NCI-H1048 (cell line): ENCODE data around the gene TBC1D10A.

Experiments
- DNase-seq: peaks from one replicate; lab custom pipeline; 2025; lab: John Stamatoyannopoulos, UW

TBC1D10A gene

DNA sequence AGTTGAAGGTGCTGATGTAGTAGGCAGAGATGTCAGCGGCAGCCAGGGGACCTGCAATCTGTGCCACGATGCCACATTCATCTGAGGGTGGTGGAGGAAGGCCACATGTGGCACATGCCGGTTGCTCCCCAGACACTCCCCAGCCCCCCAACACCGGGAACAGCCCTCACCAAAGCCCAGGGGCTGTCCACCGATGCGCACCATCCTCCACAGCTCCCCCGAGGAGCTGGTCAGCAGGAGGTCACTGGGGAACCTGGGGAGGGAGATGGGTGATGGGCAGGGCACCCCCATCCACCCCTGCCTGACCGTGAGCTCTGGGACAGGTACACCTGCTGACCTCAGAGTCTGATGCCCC lies 40.9 kb downstream of the TBC1D10A start:
- no peak for DNase-seq

DNA sequence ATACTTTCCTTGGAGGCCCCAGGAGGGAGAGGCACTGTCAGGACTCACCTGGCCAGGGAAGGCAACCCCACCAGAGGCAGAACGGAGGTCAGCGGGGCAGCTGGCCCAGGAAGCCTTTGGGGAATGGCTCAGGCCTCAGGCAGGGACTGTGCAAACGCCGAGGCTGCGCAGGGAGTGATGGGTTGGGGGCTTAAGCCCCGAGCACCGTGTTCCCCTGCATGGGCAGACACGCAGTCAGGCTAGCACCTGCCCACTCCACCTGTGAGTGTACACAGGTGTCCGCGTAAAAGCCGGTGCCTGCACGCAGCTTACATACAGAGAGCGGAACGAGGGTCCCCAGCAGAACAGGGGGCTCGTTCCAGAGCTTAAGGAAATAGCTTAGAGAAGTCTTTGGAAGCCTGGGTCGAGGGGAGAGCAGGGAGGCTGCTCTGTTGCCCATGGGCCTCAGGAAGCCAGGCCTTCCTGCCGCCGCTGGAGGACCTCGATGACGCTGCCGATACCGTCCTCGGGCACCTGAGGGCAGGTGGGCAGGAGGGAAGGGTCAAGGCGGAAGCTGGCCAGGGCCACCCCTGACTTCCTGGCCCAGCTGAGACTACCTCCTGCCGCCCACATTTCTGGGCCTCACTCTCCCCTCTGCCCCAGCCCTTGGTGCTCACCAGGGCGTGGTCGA lies 41.4 kb downstream of the TBC1D10A start:
- no peak for DNase-seq

DNA sequence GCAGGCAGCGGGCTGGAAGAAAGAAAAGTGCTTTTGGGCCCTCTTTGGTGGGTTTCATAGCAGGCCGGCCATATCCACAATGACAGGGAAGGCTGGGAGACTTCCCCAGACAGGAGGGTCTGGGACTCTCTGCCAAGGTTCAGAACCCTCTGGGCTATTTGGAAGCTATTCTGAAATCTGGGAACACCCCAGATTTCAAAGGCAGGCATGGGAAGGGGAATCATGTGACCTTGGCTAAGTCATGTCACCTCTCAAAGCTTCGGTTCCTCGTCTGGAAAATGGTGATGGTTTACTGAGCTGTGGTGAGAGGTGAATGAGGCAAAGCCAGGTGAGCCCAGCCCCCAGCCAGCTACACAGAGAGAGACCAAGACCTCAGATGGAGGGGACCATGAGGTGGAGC lies 42.1 kb downstream of the TBC1D10A start:
- DNase-seq = no peak

DNA sequence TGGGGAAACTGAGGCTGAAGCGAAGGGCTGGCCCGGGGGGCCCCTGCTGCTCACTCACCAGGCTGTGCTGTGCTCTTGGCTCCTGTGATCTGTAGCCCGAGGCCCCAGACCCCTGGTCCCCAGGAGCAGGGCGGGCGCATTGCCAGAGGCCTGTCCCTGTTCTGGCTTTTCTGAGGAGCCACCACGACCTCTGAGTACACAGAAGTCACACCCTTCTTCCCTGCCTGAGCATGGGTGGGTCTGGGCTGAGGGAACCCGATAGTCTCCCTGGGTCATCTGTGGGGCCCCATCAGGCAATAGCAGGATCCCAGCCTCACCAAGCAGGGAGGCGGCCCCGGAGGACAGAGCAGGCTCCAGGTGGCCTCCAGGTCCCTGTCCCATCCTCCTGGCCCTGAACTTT lies 42.6 kb downstream of the TBC1D10A start:
- DNase-seq = no peak

- no peak for DNase-seq
Observed at GRCh38 chr22:30283342-30283741, 43.4 kb downstream of the TBC1D10A start.

- DNase-seq = no peak
Observed at GRCh38 chr22:30282616-30283046, 44.1 kb downstream of the TBC1D10A start.

GRCh38 chr22:30280505-30280904 lies 46.2 kb downstream of the TBC1D10A start:
- no peak for DNase-seq

DNA sequence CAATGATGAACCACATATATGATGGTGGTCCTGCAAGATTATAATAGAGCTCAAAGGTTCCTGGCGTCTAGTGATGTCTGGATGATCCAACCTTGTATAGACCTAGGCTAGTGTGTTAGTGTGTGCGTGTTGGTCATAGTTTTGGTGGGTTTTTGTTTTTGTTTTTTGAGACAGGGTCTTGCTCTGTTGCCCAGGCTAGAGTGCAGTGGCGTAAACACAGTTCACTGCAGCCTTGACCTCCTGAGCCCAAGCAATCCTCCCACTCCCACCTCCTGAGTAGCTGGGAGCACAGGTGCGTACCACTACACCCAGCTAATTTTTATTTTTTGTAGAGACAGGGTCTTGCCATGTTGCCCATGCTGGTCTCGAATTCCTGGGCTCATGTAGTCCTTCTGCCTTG lies 46.8 kb downstream of the TBC1D10A start:
- DNase-seq = no peak

GRCh38 chr22:30279046-30279788 lies 47.5 kb downstream of the TBC1D10A start:
- no peak for DNase-seq

GRCh38 chr22:30277547-30278344 lies 49.0 kb downstream of the TBC1D10A start:
- no peak for DNase-seq

DNA sequence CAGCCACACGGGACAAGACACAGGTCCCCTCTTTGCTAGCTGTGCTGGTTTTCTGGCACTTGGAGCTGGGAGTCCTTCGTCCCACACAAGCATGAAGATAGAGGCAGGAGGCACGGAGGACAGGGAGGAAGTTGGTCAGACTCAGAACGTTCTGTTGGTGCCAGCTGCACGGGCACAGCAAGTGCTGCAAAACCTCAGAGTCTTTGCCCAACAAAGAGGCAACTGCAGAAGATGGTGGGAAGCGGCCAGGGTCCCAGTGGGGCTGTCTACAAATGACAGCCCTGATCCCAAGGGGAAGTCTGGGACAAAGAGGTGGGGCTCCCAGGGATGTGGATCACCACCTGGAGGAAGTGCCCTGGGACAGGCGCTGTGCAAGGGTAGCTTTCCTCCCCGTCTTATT lies 50.7 kb downstream of the TBC1D10A start:
- DNase-seq = no peak

DNA sequence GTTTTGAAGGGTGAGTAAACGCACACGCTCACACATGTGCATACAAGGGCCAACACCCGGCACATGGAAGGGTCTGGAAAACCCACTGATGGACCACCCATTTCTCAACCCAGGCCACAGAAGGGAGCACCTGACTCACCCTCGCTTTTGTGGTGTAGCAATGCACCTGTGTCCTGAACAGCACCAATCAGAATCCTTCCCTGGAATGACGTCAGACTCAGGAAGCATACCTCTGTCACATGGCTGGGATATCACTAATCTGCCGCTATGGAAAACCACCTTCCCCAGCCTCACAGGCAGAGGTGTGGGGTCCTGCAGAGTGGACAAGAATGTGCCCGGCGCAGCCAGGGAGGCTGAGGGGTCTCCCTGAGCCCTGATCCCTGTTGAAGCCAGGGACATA lies 51.1 kb downstream of the TBC1D10A start:
- no peak for DNase-seq

- DNase-seq = no peak
Observed at GRCh38 chr22:30274437-30274812, 52.3 kb downstream of the TBC1D10A start.

- no peak for DNase-seq
Observed at GRCh38 chr22:30273711-30274436, 52.9 kb downstream of the TBC1D10A start.

- no peak for DNase-seq
Observed at GRCh38 chr22:30272781-30273601, 53.8 kb downstream of the TBC1D10A start.

- DNase-seq = no peak
Observed at GRCh38 chr22:30270832-30271231, 55.9 kb downstream of the TBC1D10A start.

GRCh38 chr22:30268331-30268730 lies 58.4 kb downstream of the TBC1D10A start:
- DNase-seq = no peak

- DNase-seq = no peak
Observed at GRCh38 chr22:30267382-30268302, 59.1 kb downstream of the TBC1D10A start.

DNA sequence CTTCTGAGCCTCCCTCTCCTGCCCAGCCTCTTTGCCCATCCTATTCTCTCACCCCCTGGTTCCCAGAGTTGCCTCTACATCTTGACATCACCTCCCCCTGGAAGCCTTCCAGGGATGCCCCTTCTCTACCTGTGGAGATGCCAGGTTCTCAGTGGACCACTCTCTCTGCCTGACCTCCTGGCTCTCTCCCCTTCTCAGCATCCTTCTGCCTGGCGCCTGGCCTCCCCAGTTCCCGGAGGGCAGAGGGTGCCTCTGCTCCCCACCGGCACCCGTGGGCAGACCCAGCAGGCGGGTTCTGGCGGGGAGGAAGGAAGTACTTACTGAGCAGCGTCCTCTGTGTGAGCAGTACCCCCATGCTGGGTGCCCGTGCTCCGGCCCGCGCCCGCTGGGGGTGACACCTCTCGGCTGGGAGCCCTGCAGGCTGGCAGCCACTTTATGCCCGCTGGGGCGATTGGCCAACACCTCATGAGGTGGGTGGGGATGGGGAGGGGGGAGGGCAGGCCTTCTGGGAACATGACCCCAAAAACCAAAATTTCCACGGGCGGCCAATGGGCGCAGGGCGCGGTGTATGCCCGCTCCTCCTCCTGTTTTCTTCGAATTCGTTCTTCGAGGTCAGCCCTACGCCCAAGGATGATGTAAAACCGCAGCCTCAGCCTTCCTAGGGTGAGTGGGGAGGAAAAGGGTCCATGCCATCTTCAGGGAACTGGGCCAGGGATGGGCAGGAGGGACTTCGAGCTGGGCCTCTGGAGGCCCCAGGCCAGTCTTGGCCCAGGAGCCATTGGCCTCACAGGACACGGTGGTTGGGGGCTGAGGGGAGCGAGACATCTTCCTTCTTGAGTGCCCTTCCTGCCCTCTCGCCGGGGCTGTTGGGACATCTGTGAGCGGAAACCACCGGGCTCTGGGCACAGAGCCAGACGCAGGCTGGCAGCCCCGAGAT lies 60.0 kb downstream of the TBC1D10A start, which contains the start of gene OSM:
Gene OSM (minus strand): TSS at position 407 of the 937 bp plus-strand sequence. CDS start 52 bp downstream, at position 355.
- no peak for DNase-seq
